HCEC 1CT (cell line): Measurements from ENCODE around the gene STUB1.
A peak's percentile ranks its signal among the peaks of the same experiment; 100 is the strongest.
"Not testable (repeated sequence)": the region's sequence is repeated elsewhere in the genome, so short reads cannot be mapped to it uniquely, and the experiment has no call there.

Experiments used
- DNase-seq: peaks from one replicate; pipeline ENCODE4 v3.0.0-alpha.2; 2017

STUB1 gene

DNA sequence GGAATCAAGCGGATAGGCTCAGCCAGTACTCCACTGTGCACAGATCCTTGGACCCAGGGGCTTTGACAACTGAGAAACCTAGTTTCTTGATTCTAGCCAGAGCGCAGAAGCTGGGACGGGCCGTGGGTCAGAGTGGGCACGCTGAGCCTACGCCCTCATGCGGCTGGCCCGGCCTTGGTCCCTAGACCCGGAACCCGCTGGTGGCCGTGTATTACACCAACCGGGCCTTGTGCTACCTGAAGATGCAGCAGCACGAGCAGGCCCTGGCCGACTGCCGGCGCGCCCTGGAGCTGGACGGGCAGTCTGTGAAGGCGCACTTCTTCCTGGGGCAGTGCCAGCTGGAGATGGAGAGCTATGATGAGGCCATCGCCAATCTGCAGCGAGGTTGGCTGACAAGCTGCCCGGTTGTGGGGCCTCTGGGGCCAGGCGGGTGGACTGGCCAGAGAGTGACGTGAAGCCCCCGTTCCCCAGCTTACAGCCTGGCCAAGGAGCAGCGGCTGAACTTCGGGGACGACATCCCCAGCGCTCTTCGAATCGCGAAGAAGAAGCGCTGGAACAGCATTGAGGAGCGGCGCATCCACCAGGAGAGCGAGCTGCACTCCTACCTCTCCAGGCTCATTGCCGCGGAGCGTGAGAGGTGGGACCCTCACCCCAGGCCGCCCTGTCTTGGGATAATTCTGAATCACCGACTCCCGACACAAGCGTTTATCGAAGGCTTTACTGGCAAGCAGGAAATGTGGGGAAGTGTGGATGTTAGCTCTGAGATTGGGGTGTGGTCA is 946 bp downstream of the STUB1 start:
- DNase-seq = peak; percentile 21

DNA sequence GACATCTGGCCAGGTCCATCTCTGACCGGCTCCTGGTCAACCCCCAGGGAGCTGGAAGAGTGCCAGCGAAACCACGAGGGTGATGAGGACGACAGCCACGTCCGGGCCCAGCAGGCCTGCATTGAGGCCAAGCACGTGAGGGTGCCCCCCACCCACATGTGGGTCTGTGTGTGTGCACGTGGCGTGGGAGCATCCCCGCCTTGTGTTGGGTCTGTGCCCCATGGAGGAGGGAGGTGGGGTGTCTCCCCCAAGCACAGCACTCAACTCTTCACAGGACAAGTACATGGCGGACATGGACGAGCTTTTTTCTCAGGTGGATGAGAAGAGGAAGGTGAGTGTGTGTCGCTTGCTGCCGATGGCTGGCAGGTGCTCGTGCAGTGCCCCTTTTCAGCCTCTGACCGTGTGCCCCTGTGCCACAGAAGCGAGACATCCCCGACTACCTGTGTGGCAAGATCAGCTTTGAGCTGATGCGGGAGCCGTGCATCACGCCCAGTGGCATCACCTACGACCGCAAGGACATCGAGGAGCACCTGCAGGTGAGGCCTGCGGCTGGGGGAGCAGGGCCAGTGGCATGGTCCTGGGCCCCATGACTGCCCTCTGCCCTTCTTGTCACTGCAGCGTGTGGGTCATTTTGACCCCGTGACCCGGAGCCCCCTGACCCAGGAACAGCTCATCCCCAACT is 1.7 kb downstream of the STUB1 start:
- no peak for DNase-seq

GRCh38 chr16:682493-683395 is 2.5 kb downstream of the STUB1 start:
- DNase-seq = no peak

DNA sequence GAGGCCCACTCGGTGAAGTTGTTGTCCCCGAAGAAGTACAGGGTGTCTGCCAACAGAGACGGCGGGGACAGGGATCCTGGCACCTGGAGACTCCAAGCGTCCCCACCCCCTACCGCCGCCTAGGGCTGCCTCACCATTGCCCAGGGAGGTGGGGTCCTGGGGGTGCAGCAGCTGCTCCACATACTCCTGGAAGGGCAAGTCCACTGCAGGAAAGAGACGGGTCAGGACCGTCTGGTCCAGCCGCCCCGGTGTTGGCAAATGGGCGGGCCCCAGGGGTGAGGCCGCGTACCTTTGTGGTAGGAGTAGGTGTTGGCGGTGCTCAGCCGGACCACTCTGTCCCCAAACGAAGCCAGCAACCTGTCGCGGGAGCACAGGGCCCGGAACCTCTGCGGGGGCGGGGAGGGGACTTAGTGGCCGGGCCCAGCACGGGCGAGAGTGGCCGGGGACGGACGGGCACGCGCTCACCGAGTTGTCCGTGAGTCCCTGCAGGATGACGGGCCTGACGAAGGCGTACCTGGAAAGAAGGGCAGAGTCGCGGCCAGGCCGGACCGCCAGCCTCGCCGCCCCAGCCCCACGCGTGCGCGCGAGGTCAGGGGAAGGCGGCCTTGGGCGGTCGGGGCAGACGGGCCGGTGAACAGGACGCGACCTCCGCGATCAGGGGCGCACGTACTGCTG is 3.3 kb downstream of the STUB1 start:
- DNase-seq = no peak

- peak; percentile 83 for DNase-seq
Measured at GRCh38 chr16:684071-684794, 4.0 kb downstream of the STUB1 start, which contains the start of gene JMJD8. Gene JMJD8, minus strand, starts transcription at chr16:684334. Its CDS starts 15 bp downstream, at chr16:684319.

DNA sequence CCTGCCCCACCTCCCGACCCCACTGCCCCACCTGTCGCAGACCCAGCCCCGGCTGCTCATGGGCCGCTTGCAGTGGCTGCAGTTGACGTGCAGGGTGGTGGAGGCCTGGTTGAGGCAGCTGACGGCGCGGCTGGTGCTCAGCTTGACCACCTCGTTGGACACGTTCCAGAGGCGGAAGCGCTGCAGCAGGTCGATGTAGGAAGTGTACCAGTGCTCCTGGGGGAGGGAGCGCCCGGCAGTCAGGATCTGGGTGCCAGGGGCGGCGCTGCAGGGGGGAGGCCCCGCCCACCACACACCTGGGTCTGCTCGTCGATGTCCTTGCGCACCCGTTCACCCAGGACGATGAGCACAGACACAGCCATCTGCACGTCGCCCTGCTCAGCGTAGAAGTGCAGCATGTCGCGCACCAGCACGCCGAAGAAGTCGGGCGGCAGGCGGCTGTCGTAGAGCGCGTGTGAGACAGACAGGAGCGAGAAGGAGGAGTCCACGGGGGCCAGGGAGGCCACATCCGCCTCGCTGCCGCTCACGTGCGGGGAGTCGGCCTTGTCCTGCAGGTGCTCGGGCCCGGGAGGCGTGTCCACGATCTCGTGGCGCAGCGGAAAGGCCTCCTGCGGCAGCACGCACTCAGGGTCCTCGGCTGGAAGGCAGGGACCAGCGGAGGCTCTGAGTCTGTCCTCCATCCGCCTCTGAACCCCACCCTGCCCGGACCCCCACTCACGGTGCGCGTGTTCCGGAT is 4.9 kb downstream of the STUB1 start:
- DNase-seq = no peak

DNA sequence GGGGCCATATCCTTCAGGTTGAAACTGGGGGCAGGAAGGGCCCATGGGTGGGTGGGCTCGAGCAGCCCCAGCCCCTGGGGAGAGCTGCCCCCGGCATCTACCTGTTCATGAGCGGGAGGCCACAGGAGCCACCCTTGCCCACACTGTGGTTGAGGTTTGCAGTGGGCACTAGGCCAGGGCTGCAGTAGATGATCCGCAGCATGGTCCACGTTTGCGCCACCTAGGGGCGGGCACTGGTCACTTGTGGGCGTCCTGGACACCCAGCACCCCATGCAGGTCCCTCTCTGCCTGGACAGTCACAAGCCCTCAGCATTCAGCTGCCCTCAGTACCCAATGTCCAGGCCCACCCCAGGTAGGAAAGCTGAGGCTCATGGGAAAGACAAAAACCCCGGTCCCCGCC is 5.8 kb downstream of the STUB1 start:
- DNase-seq = peak; percentile 21

DNA sequence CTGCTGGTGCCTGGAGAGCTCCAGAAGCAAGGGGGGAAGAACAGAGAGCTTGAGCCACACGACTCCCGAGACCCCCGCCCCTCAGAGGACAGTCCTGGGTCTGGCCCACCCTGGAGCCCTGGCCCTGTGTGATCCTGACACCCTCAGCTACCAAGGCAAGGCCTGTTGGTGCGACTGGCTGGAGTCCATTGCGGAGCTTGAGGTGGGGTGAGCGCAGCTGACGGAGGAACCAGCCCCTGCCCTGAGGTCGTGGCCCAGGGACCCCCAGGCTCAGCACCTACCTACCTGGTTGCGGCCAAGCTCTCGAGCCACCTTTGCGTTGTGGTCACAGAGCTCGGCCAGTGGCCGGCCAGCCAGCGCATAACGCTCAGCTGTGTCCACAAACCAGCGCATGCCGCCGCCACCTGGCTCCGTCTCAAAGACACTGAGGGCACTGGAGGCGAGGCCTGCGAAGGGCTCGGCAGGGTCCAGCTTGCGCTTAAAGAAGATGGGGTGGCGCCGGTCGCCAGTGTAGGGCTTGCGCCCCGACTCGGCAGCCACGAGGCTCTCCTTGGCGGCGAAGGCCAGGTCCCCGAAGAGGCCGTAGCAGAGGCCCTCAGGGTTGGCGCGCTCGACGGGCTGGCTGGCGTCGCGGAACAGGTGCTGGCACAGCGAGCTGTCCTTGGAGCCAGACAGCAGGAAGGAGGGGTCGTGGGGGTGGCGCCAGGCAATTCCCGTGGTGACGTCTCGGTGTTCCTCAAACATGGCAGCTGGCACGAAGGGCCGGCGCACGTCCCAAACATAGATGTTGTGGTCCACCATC is 6.5 kb downstream of the STUB1 start:
- no peak for DNase-seq

- DNase-seq = no peak
Measured at GRCh38 chr16:687499-687898, 7.3 kb downstream of the STUB1 start.

- no peak for DNase-seq
Measured at GRCh38 chr16:689175-689897, 9.1 kb downstream of the STUB1 start.

DNA sequence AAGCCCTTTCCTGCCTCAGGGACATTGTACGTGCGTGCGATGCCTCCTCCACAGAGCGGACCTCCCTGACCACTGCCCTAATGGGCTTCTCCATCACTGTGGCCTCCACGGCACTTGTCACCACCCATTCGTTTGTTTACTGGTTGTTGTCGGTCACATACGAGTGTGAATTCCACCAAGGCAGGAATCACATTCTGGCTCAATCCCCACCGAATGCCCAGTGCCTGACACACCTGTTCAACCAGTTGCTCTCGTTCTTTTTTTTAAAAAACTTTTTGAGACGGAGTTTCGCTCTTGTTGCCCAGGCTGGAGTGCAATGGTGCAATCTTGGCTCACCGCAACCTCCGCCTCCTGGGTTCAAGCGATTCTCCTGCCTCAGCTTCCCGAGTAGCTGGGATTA is 11.0 kb downstream of the STUB1 start:
- not testable (repeated sequence) for DNase-seq

GRCh38 chr16:692356-693108 is 12.3 kb downstream of the STUB1 start:
- DNase-seq = no peak

DNA sequence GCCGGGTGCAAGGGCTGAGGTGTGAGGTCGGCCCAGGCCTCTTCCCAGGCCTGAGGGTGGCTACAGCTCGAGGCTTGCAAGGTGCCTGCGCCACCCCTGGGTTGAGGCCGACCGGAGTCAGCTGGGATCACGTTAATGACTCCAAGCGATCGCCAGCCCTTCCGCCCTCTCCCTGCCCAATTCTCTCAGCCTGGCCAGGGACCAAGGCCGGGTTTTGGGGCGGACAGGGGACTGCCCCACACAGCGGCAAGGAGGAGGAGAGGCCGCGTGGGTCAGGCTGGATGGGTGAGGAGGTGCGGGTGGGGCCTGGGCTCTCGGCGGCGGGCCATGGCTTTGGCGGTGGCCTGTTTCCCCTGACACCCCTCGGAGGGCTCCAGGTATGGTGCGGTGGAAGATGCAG is 13.2 kb downstream of the STUB1 start:
- DNase-seq = no peak

DNA sequence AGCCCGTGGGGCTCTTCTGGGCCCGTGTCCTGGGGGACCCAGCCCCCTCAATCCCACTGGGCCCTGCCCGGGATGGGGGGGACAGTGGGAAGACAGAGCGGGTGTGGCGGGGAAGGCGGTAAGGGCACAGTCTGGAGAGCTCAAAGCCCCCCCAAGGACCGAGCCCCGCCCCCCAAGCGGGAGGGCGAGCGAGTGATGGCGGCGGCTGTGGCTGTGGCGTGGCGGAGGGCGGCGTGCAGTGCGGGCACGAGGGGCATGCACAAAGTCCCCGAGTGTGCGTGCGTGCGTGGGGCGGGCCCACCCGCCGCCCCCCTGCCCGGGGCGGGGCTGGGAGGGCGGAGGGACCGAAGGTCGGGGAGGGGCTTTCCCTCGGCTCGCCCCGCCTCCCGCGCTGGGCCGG is 13.6 kb downstream of the STUB1 start:
- DNase-seq = no peak

GRCh38 chr16:694187-694862 is 14.1 kb downstream of the STUB1 start:
- DNase-seq = no peak

DNA sequence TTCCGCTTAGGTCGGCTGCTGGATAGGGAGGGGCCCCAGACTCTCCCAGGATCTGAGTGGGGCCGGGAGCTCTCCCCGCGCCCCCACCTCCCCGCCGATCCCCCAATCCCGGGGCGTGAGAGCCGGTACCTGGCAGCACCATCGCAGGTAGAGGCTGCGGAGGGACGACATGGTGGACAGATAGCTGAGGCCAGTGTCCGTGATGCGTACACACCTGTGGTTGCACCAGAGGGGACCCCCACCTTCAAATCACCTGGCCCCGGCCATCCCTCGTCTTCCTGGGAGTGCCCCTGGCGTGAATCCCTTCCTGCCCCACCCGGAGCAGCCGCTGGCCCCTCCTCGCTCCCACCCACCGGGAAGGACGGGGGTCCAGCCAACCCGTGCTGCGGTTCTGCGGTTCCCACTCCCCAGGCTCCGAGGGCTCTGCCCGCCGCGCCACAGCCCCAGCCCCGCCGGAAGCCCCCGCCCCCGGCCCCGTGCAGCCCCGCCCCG is 14.7 kb downstream of the STUB1 start:
- DNase-seq = no peak

GRCh38 chr16:695355-696089 is 15.3 kb downstream of the STUB1 start:
- no peak for DNase-seq
